Spleen (tissue), 11 donors: ENCODE results near the gene P2RY6. TPM values are rescaled to one million over a fixed set of nuclear protein-coding genes. Genes with fewer than 3 reads are reported as not detected.

Source experiments
- DNase-seq: peaks from one replicate; pipeline ENCODE4 v3.0.0-alpha.2; 2020
- H3K27ac ChIP-seq, 8 donors: fragments of 200-600 bp; sonication (generic) in 7 of 8; 1 replicate in 4 of 8; 2 replicates in 4 of 8; pipeline versions ENCODE4 v1.5.0 to v1.8.0; 2016 to 2021; ENCODE audit warnings: inconsistent platforms in 4 of 8, mild to moderate bottlenecking in 4 of 8, moderate library complexity in 1 of 8
- H3K27me3 ChIP-seq, 7 donors: fragments of 200-600 bp; sonication (generic) in 6 of 7; replicated peaks in 1 of 7; 1 replicate in 4 of 7; 2 replicates in 3 of 7; pipeline versions ENCODE4 v1.5.0 to v1.8.0; 2016 to 2021; ENCODE audit warnings: inconsistent platforms in 3 of 7, mild to moderate bottlenecking in 1 of 7
- H3K36me3 ChIP-seq, 6 donors: fragments of 200-600 bp; sonication (generic) in 5 of 6; 1 replicate in 4 of 6; 2 replicates in 2 of 6; pipeline versions ENCODE4 v1.5.0 to v1.8.0; 2016 to 2021; ENCODE audit warnings: inconsistent platforms in 2 of 6
- H3K4me1 ChIP-seq, 6 donors: fragments of 200-600 bp; sonication (generic) in 5 of 6; 1 replicate in 3 of 6; 2 replicates in 3 of 6; pipeline versions ENCODE4 v1.5.0 to v1.8.0; 2016 to 2021; ENCODE audit warnings: inconsistent platforms in 3 of 6
- H3K4me3 ChIP-seq, 8 donors: fragments of 200-600 bp; sonication (generic) in 7 of 8; 1 replicate in 4 of 8; 2 replicates in 4 of 8; pipeline versions ENCODE4 v1.5.0 to v1.8.0; 2016 to 2021; ENCODE audit warnings: inconsistent platforms in 4 of 8, mild to moderate bottlenecking in 4 of 8, moderate library complexity in 2 of 8
- H3K9me3 ChIP-seq, 8 donors: fragments of 200-600 bp; sonication (generic) in 7 of 8; 1 replicate in 4 of 8; 2 replicates in 4 of 8; pipeline versions ENCODE4 v1.5.0 to v1.8.0; 2016 to 2021; ENCODE audit warnings: inconsistent platforms in 4 of 8
- POLR2A ChIP-seq, 3 donors: fragments of 450-650 bp; IDR thresholded peaks; one replicate each; pipeline ENCODE4 v1.5.1; 2017; ENCODE audit warnings: antibody characterized with exemption in 3 of 3, mild to moderate bottlenecking in 1 of 3
- POLR2AphosphoS5 ChIP-seq, 3 donors: sonication (generic); formaldehyde crosslinking; IDR thresholded peaks; one replicate each; pipeline ENCODE4 v1.5.1; 2017; ENCODE audit warnings: antibody characterized with exemption in 3 of 3
- WGBS, 5 donors: extraction: QIAGEN DNeasy Blood & Tissue Kit in 3 of 5; methylation state at CpG; one replicate each; pipeline versions ENCODE4 v1.1.5 to v1.1.7; 2013 to 2018; 5-methylcytosine and 5-hydroxymethylcytosine counted together
- intact Hi-C: fragments of 100-400 bp; cut with DNase I; formaldehyde crosslinking; loops from one replicate; pipeline ENCODE4 v1.15.0; 2023; ENCODE audit warnings: low total_unique reads
- polyA plus RNA-seq, 3 donors: library from polyadenylated mRNA; stranded (reverse); fragments of 200-250 nt; gene quantifications; one replicate each; pipeline ENCODE4 v1.2.1, GENCODE V29; 2013
- total RNA-seq, 7 donors: library from RNA; depleted of rRNA in 3 of 7; stranded (reverse); fragments of >200 nt in 3 of 7; fragmentation: NEBNext Ultra II Directional in 4 of 7; extraction: Animal tissue kit (Norgen Biotek cat#: 25700) in 4 of 7; gene quantifications; one replicate each; pipeline versions ENCODE4 v1.1.0 to v1.2.1, GENCODE V29; 2016 to 2021
- TF ChIP-seq, protein P1 (sequence below), 11 experiments: fragments of 200-600 bp in 7 of 11; fragments of 450-650 bp in 4 of 11; sonication (generic) in 4 of 11; IDR thresholded peaks in 8 of 11; conservative IDR thresholded peaks in 3 of 11; 1 replicate in 7 of 11; 2 replicates in 4 of 11; pipeline versions ENCODE4 v1.4.0 to v1.8.0; 2016 to 2021; ENCODE audit warnings: antibody characterized with exemption in 11 of 11, inconsistent platforms in 4 of 11, mild to moderate bottlenecking in 1 of 11
- donor health status: healthy with polysubstance abuse.
- donor health status: DM: no; HTN: no; CAD: no; lungs with moderate emphysema.
- donor health status: DM: no; HTN: no; CAD: no.
- donor health status: Bipolar disorder and iron deficiency.
- donor health status: healthy.
- donor health status: DM: no; HTN: no; CAD: no.
- donor health status: DM: yes; HTN: yes; CAD: no.

P2RY6 gene
- total and polyA plus RNA-seq, 10 donors = 8.2 to 109 (median 56.9) TPM

DNA sequence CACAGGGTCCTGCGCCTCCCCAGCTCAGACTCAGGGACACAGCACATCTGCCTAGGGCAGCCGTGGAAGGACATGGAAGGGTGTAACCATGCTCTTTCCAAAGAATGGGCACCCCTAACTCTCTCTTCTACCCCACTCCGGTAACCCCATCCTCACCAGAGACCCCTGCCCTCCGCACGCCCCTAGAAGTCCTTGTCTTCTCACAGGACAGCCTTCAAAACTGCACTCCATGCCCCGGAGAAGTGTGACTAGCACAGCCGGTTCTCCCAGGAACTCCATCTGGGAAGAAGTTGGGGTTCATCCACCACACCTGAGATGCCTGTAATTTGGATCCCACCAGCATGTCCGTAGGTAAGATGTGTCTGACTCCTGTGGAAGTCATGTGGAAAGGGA, 29.0 kb upstream of the P2RY6 start:
- Histone ChIP-seq H3K27ac (peak overlapping the region in 4 of 8 donors; percentile 12 to 61 (median 44)), H3K4me1 (peaks cover 8 to 81% (median 44%) of the 10 kb centered on the region in 6 donors), H3K9me3 (no peaks in the 10 kb centered on the region), H3K27me3 (no peaks in the 10 kb centered on the region), H3K36me3 (no peaks in the 10 kb centered on the region), H3K4me3 (no peak overlapping the region)
- DNase-seq = peak; percentile 46
- WGBS, 5 donors = 73 to 81% (median 79%) methylated on average over 7 to 8 of the region's 8 CpGs
- intact Hi-C loops = loop anchor here (5.0 kb wide), 1 partner anchor 56 kb away; no protein-coding TSS in a partner anchor
- TF ChIP-seq, protein P1, sequence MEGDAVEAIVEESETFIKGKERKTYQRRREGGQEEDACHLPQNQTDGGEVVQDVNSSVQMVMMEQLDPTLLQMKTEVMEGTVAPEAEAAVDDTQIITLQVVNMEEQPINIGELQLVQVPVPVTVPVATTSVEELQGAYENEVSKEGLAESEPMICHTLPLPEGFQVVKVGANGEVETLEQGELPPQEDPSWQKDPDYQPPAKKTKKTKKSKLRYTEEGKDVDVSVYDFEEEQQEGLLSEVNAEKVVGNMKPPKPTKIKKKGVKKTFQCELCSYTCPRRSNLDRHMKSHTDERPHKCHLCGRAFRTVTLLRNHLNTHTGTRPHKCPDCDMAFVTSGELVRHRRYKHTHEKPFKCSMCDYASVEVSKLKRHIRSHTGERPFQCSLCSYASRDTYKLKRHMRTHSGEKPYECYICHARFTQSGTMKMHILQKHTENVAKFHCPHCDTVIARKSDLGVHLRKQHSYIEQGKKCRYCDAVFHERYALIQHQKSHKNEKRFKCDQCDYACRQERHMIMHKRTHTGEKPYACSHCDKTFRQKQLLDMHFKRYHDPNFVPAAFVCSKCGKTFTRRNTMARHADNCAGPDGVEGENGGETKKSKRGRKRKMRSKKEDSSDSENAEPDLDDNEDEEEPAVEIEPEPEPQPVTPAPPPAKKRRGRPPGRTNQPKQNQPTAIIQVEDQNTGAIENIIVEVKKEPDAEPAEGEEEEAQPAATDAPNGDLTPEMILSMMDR (IDR thresholded peaks at IDR 0.05 in 8 of 11, conservative IDR thresholded peaks at IDR 0.05 in 3 of 11) = no peak
- TF ChIP-seq POLR2AphosphoS5 (IDR thresholded peaks at IDR 0.05) (no peak), POLR2A (IDR thresholded peaks at IDR 0.05) (no peak)

DNA sequence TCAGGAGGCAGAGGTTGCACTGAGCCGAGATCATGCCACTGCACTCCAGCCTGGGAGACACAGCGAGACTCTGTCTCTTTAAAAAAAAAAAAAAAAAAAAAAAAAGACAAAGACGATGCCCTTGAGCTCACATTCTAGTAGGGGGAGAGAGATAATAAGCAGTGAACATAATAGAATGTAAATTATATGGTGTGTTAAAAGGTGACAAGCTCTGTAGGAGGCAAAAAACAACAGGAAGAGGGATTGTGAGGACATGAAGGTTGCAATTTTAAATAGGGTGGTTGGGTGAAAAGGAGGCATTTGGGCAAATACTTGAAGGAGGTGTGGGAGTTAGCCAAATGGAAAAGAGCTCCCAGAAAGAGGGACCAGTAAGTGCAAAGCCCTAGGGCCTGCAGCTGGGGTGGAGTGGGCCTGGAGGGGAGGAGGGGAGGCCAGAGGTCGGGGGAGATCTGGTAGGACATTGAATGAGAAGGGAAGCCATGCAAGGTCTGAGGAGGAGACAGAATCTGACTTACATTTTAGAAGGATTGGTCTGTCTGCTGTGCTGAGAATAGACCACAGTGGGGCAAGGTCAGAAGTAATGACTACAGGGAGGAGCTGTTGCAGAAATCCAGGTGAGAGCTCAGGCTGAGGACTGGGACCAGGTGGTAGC, 27.4 kb upstream of the P2RY6 start:
- peak overlapping the region in 5 of 8 donors; percentile 4 to 66 (median 48) for H3K27ac ChIP-seq
- no peaks in the 10 kb centered on the region for H3K36me3 ChIP-seq
- no peaks in the 10 kb centered on the region for H3K9me3 ChIP-seq
- TF ChIP-seq POLR2AphosphoS5 (IDR thresholded peaks at IDR 0.05) (no peak), POLR2A (IDR thresholded peaks at IDR 0.05) (no peak)
- TF ChIP-seq, protein P1 (IDR thresholded peaks at IDR 0.05 in 8 of 11, conservative IDR thresholded peaks at IDR 0.05 in 3 of 11) = no peak
- peaks cover 8 to 65% (median 35%) of the 10 kb centered on the region in 6 donors for H3K4me1 ChIP-seq
- 51 to 82% (median 63%) methylated on average over 4 of the region's 4 CpGs for WGBS, 5 donors
- no peak overlapping the region for H3K4me3 ChIP-seq
- peak; percentile 51 for DNase-seq
- intact Hi-C loops = loop anchor here (5.0 kb wide), 1 partner anchor 57 kb away; no protein-coding TSS in a partner anchor
- H3K27me3 ChIP-seq = no peaks in the 10 kb centered on the region

DNA sequence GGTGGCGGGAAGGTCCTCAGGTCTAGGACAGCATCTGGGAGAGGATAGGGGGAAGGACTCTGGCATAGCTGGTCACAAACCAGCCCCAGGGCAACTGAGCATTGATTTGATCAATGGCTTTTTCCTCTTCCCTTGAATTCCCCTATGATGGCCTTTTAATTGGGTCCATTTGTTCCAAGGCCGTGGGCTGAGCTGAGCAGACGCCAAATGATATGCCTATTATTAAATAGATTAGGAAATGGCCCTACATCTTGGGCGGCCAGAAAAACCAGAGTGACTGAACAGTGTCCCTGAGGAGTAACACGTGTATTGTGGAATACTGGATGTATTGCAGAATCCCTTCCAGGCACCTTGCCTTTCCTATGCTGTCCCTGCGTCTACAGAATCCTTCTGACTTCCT, 26.7 kb upstream of the P2RY6 start:
- Histone ChIP-seq H3K4me1 (peaks cover 8 to 58% (median 29%) of the 10 kb centered on the region in 6 donors), H3K9me3 (no peaks in the 10 kb centered on the region), H3K27ac (peak overlapping the region in 5 of 8 donors; percentile 16 to 66 (median 48)), H3K27me3 (no peaks in the 10 kb centered on the region), H3K4me3 (no peak overlapping the region), H3K36me3 (no peaks in the 10 kb centered on the region)
- TF ChIP-seq POLR2AphosphoS5 (IDR thresholded peaks at IDR 0.05) (no peak), POLR2A (IDR thresholded peaks at IDR 0.05) (no peak)
- TF ChIP-seq, protein P1 (IDR thresholded peaks at IDR 0.05 in 8 of 11, conservative IDR thresholded peaks at IDR 0.05 in 3 of 11) = no peak
- intact Hi-C loops = no loop called here
- peak; percentile 11 for DNase-seq
- 69 to 79% (median 71%) methylated on average over 6 of the region's 6 CpGs for WGBS, 5 donors

DNA sequence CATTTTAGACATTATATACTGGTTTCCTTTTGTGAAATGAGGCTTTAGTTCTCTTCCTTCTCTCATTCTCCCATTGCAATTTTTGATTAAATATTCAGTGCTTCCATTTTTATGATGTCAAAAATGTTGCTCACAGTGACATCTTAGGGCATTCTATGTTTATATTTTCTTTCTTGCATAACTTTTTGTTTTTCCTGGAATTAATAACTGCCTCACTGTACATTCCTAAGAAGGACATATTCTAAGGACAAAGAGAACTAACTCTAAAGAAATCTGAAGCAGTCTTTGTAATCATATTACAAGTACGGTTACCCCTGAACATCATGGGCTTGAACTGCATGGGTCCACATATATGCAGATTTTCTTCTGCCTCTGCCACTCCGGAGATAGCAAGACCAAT, 25.8 kb upstream of the P2RY6 start:
- TF ChIP-seq, protein P1 (IDR thresholded peaks at IDR 0.05 in 8 of 11, conservative IDR thresholded peaks at IDR 0.05 in 3 of 11) = no peak
- TF ChIP-seq POLR2AphosphoS5 (IDR thresholded peaks at IDR 0.05) (no peak), POLR2A (IDR thresholded peaks at IDR 0.05) (no peak)
- peak overlapping the region in 2 of 8 donors; percentile 60 to 66 for H3K27ac ChIP-seq
- no peaks in the 10 kb centered on the region for H3K9me3 ChIP-seq
- no peaks in the 10 kb centered on the region for H3K36me3 ChIP-seq
- no peak for DNase-seq
- H3K27me3 ChIP-seq = no peaks in the 10 kb centered on the region
- 88 to 97% (median 92%) methylated on average over 2 of the region's 2 CpGs for WGBS, 5 donors
- H3K4me1 ChIP-seq = peaks cover 8 to 49% (median 25%) of the 10 kb centered on the region in 6 donors
- intact Hi-C loops = no loop called here
- H3K4me3 ChIP-seq = no peak overlapping the region
